Hepatocyte (in vitro differentiated cells): ENCODE results near the gene ZNF548. TPM values are rescaled to one million over a fixed set of nuclear protein-coding genes. Genes with fewer than 3 reads are reported as not detected.

Experiments
- DNase-seq: peaks from one replicate; pipeline ENCODE4 v3.0.0-alpha.2; 2016; ENCODE audit warnings: low spot score
- H2AFZ ChIP-seq: fragments of 200-600 bp; sonication (generic); 2 replicates; pipeline ENCODE4 v1.6.0; 2016; ENCODE audit warnings: antibody characterized with exemption, mild to moderate bottlenecking
- H3K27ac ChIP-seq: fragments of 200-600 bp; sonication (generic); 2 replicates; pipeline ENCODE4 v1.5.1; 2016; ENCODE audit warnings: mild to moderate bottlenecking
- H3K27me3 ChIP-seq: fragments of 200-600 bp; sonication (generic); 2 replicates; pipeline ENCODE4 v1.6.1; 2016
- H3K36me3 ChIP-seq: fragments of 200-600 bp; sonication (generic); replicated peaks from 2 replicates; pipeline ENCODE4 v1.5.1; 2016; ENCODE audit warnings: low read depth; ENCODE audit not compliant: insufficient read depth
- H3K4me1 ChIP-seq: fragments of 200-600 bp; sonication (generic); 2 replicates; pipeline ENCODE4 v1.5.1; 2016; ENCODE audit warnings: mild to moderate bottlenecking, moderate library complexity; ENCODE audit not compliant: insufficient read depth
- H3K4me2 ChIP-seq: fragments of 200-600 bp; sonication (generic); 2 replicates; pipeline ENCODE4 v1.6.0; 2016
- H3K4me3 ChIP-seq: fragments of 200-600 bp; sonication (generic); 2 replicates; pipeline ENCODE4 v1.5.1; 2016; ENCODE audit warnings: mild to moderate bottlenecking
- H3K79me2 ChIP-seq: fragments of 200-600 bp; sonication (generic); 2 replicates; pipeline ENCODE4 v1.6.0; 2017; ENCODE audit warnings: mild to moderate bottlenecking
- H3K9me2 ChIP-seq: fragments of 200-600 bp; sonication (generic); replicated peaks from 2 replicates; pipeline ENCODE4 v1.6.0; 2017; ENCODE audit warnings: mild to moderate bottlenecking; ENCODE audit not compliant: insufficient read depth
- H3K9me3 ChIP-seq: fragments of 200-600 bp; sonication (generic); 2 replicates; pipeline ENCODE4 v1.5.1; 2016; ENCODE audit warnings: low read depth, mild to moderate bottlenecking
- H4K20me1 ChIP-seq: fragments of 200-600 bp; sonication (generic); 2 replicates; pipeline ENCODE4 v1.6.0; 2016; ENCODE audit warnings: mild to moderate bottlenecking; ENCODE audit not compliant: insufficient read depth, poor library complexity, severe bottlenecking
- CTCF ChIP-seq: fragments of 200-600 bp; sonication (generic); IDR thresholded peaks from 2 replicates; pipeline ENCODE4 v1.5.1; 2016; ENCODE audit warnings: antibody characterized with exemption, mild to moderate bottlenecking; ENCODE audit not compliant: poor library complexity
- EZH2 ChIP-seq: fragments of 200-600 bp; sonication (generic); IDR thresholded peaks from 2 replicates; pipeline ENCODE4 v1.6.1; 2016; ENCODE audit warnings: antibody characterized with exemption, mild to moderate bottlenecking, borderline replicate concordance
- EZH2phosphoT487 ChIP-seq: fragments of 200-600 bp; sonication (generic); IDR thresholded peaks from one replicate; pipeline ENCODE4 v1.6.1; 2018; ENCODE audit warnings: antibody characterized with exemption, mild to moderate bottlenecking, low read depth, moderate library complexity; ENCODE audit not compliant: unreplicated experiment, severe bottlenecking
- WGBS: methylation state at CpG from one replicate; pipeline ENCODE4 v1.1.6; 2016; ENCODE audit warnings: low lambda C conversion rate; ENCODE audit errors: missing lambda C conversion rate; 5-methylcytosine and 5-hydroxymethylcytosine counted together
- polyA plus RNA-seq: library from polyadenylated mRNA; unstranded; fragments of >200 nt; fragmentation: Nextera tagmentation; extraction: Ambion mirVana; gene quantifications from 2 replicates; pipeline ENCODE4 v1.2.1, GENCODE V29; 2016
- total RNA-seq: library from RNA; depleted of rRNA; stranded (reverse); fragments of >200 nt; gene quantifications from 2 replicates; pipeline ENCODE4 v1.2.3, GENCODE V29; 2014

ZNF548 gene
- total and polyA plus RNA-seq, 2 experiments from 2014 or later: 9.3 to 26.3 TPM

- peak; percentile 86 for DNase-seq
- Histone ChIP-seq H3K4me1 (no peaks in the 10 kb centered on the region), H3K4me3 (no peak overlapping the region), H3K79me2 (peaks cover 4% of the 10 kb centered on the region), H3K27ac (no peak overlapping the region), H3K9me3 (no peaks in the 10 kb centered on the region), H3K4me2 (no peak overlapping the region), H4K20me1 (no peaks in the 10 kb centered on the region), H3K27me3 (no peaks in the 10 kb centered on the region), H3K9me2 (no peaks in the 10 kb centered on the region), H3K36me3 (no peaks in the 10 kb centered on the region), H2AFZ (no peak overlapping the region)
- no peak for TF ChIP-seq EZH2
- TF ChIP-seq CTCF: peak; percentile 85
- 19% methylated on average over 8 of the region's 8 CpGs for WGBS
Measured at GRCh38 chr19:57406516-57407123, 17.0 kb downstream of the ZNF548 start.

GRCh38 chr19:57410877-57411671, 21.4 kb downstream of the ZNF548 start, which contains the start of gene ZNF17:
Gene ZNF17, plus strand, starts transcription at chr19:57411161. Its CDS starts 2,455 bp downstream, at chr19:57413616.
- WGBS: 1% methylated on average over 55 of the region's 55 CpGs
- Histone ChIP-seq H4K20me1 (no peaks in the 10 kb centered on the region), H3K79me2 (peaks cover 31% of the 10 kb centered on the region), H3K27ac (peak within 1 kb of the TSS; percentile 3), H2AFZ (peak within 1 kb of the TSS; percentile 55), H3K9me3 (no peaks in the 10 kb centered on the region), H3K4me3 (peak within 1 kb of the TSS; percentile 50), H3K27me3 (no peaks in the 10 kb centered on the region), H3K4me1 (peaks cover 5% of the 10 kb centered on the region), H3K4me2 (peak within 1 kb of the TSS; percentile 97), H3K9me2 (no peaks in the 10 kb centered on the region), H3K36me3 (no peaks in the 10 kb centered on the region)
- peak; percentile 97 for DNase-seq
- TF ChIP-seq CTCF (no peak), EZH2phosphoT487 (no peak), EZH2 (no peak)

GRCh38 chr19:57419439-57419838, 29.8 kb downstream of the ZNF548 start:
- peaks cover 6% of the 10 kb centered on the region for H3K36me3 ChIP-seq
- DNase-seq: no peak
- H3K4me3 ChIP-seq: no peak overlapping the region
- H2AFZ ChIP-seq: no peak overlapping the region
- 100% methylated on average over 4 of the region's 4 CpGs for whole genome bisulfite sequencing
- TF ChIP-seq EZH2phosphoT487 (no peak), EZH2 (no peak), CTCF (no peak)
- H3K4me2 ChIP-seq: no peak overlapping the region
- no peak overlapping the region for H3K27ac ChIP-seq
- no peaks in the 10 kb centered on the region for H4K20me1 ChIP-seq
- no peaks in the 10 kb centered on the region for H3K4me1 ChIP-seq
- no peaks in the 10 kb centered on the region for H3K9me2 ChIP-seq
- no peaks in the 10 kb centered on the region for H3K27me3 ChIP-seq
- H3K9me3 ChIP-seq: no peaks in the 10 kb centered on the region
- peaks cover 6% of the 10 kb centered on the region for H3K79me2 ChIP-seq
